Activated CD8-positive, alpha-beta memory T cell treated with anti-CD3 and anti-CD28 coated beads, Interleukin-2, amount 50 U/mL, for 24 hours (primary cell): ENCODE data around the gene THOC6.
"Not testable (repeated sequence)": the region's sequence is repeated elsewhere in the genome, so short reads cannot be mapped to it uniquely, and the experiment has no call there.

ENCODE experiments used
- DNase-seq: peaks from one replicate; pipeline ENCODE4 v3.0.0-alpha.2; 2020; ENCODE audit errors: extremely low read depth

Gene THOC6

GRCh38 chr16:3072148-3072547 is 48.3 kb downstream of the THOC6 start:
- DNase-seq = not testable (repeated sequence)

DNA sequence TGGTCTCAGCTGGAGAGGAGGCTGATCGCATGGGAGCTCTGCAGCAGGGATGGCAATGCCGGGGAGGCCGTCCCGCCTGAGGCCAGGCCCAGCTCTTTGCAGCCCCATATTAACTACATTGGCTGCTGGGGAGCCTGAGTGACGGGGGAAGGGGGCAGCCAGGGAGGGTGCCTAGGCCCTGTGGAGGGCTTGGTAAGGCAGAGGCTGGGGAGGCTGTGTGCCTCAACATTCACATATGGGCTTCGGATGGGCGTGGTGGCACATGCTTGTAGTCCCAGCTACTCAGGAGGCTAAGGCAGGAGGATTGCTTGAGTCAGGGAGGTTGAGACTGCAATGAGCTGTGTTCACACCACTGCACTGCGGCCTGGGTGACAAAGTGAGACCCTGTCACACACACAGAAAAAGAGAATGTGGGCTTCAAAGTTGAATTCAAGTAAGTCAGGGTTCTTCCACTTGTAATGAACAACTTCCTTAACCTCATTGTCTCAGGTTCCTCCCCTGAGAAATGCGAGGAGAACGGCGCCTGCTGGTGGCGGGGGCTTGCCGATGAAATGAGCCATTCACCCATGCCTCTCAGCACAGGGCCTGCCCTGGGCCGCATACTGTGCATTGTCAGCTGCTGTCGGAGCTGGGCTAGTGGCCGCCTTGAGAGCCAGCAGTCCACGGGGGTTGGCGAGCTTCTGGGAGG is 48.9 kb downstream of the THOC6 start:
- not testable (repeated sequence) for DNase-seq

DNA sequence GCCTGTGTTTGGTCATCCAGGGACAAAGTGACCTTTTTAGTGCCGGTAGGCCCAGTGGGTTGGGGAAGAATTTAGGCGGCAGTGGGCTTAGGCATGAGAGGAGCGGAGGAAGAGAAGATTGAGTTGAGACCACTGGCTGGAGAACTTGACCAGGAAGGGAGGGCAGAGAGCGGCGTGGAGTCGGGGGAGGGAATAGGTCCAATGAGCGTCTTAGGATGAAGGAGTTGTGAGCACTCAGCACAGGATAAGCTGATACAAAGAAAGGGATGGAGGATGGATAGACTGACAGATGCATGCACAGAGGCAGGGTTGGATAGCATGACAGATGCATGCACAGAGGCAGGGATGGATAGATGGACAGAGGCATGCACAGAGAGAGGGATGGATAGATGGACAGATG is 49.6 kb downstream of the THOC6 start:
- no peak for DNase-seq

- DNase-seq = peak; percentile 73
Observed at GRCh38 chr16:3074860-3075522, 51.2 kb downstream of the THOC6 start.

GRCh38 chr16:3075523-3075915 is 51.7 kb downstream of the THOC6 start:
- no peak for DNase-seq

DNA sequence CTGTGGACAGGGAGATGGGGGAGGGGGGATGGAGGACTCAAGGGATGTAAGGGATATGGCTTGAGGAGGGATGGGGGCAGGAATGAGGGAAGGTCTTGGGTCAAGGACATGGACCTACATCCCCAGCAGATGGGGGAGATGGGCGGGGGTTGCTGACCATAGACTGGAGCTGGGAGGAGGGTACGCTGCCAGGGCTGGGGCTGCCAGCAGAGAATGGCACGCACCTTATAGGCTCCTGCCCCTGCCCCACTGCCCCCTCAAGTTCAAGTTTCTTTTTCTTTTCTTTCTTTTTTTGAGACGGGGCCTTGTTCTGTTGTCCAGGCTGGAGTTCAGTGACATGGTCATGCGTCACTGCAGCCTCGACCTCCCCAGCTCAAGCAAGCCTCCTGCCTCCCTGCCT is 52.1 kb downstream of the THOC6 start:
- DNase-seq = not testable (repeated sequence)

GRCh38 chr16:3076577-3076976 is 52.7 kb downstream of the THOC6 start:
- DNase-seq = no peak
